SK-N-SH (cell line): Measurements from ENCODE around the gene DNAH10.

Experiments
- CTCF ChIP-seq: fragments of 200-600 bp; sonication (generic); IDR thresholded peaks from 2 replicates; pipeline ENCODE4 v1.6.1; 2017; ENCODE audit warnings: antibody characterized with exemption, mild to moderate bottlenecking, moderate library complexity
- EP300 ChIP-seq, 2 experiments: IDR thresholded peaks; 2 replicates each; pipeline versions ENCODE4 v1.4.0 to v1.6.1; 2012; ENCODE audit warnings: borderline replicate concordance in 1 of 2, low read depth in 1 of 2, low read length in 1 of 2
- EZH2phosphoT487 ChIP-seq: fragments of 200-600 bp; sonication (generic); IDR thresholded peaks from 2 replicates; pipeline ENCODE4 v1.6.1; 2017; ENCODE audit warnings: low read depth, mixed run types, mild to moderate bottlenecking, antibody characterized with exemption, moderate library complexity, borderline replicate concordance
- NRF1 ChIP-seq: IDR thresholded peaks from 2 replicates; pipeline ENCODE4 v1.6.1; 2012; ENCODE audit warnings: low read depth, mild to moderate bottlenecking, low read length
- POLR2AphosphoS5 ChIP-seq: IDR thresholded peaks from 2 replicates; pipeline ENCODE4 v1.6.1; 2012; ENCODE audit warnings: low read depth, low read length
- RAD21 ChIP-seq: IDR thresholded peaks from 2 replicates; pipeline ENCODE4 v1.6.1; 2012; ENCODE audit warnings: mild to moderate bottlenecking, low read length
- TAF1 ChIP-seq: IDR thresholded peaks from 2 replicates; pipeline ENCODE4 v1.6.1; 2012; ENCODE audit warnings: low read depth, mild to moderate bottlenecking, low read length, moderate library complexity, borderline replicate concordance
- YY1 ChIP-seq: IDR thresholded peaks from 2 replicates; pipeline ENCODE4 v1.4.0; 2012; ENCODE audit warnings: low read depth, mild to moderate bottlenecking
- TF ChIP-seq, protein P1 (sequence below): IDR thresholded peaks from 2 replicates; pipeline ENCODE4 v1.4.0; 2012; ENCODE audit warnings: low read depth

DNA sequence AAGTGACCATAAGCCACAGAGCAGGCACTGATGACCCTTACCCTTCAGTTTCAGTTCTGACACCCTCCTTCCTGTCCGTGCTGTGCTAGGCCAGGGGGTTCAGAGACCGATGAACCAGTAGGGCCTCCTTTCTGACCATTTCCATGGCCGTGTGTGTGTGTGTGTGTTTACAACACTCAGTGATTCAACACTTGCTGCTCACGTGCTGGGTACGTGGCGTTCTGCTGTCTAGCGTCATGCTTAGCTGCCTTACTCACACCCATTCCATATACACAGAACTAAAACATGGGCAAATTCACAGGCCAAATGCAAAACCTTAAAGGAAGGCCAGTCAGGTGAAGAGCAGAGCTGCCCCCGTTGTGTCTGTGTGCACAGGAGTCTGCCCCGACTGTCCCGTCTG is 67.5 kb downstream of the DNAH10 start:
- no peak for TF ChIP-seq CTCF
- no peak for TF ChIP-seq YY1
- no peak for TF ChIP-seq EP300 (IDR thresholded peaks at IDR 0.05; ENCODE audit: borderline replicate concordance in 1 of 2, low read depth in 1 of 2, low read length in 1 of 2)
- TF ChIP-seq POLR2AphosphoS5, result no peak
- TF ChIP-seq, protein P1, sequence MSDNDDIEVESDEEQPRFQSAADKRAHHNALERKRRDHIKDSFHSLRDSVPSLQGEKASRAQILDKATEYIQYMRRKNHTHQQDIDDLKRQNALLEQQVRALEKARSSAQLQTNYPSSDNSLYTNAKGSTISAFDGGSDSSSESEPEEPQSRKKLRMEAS, result no peak
- TF ChIP-seq EZH2phosphoT487, result no peak
- no peak for TF ChIP-seq NRF1
- no peak for TF ChIP-seq TAF1
- no peak for TF ChIP-seq RAD21
